KG1 (cell line): ENCODE results near the gene CNTNAP5.

Experiments
- DNase-seq: peaks from one replicate; lab custom pipeline; 2025; lab: John Stamatoyannopoulos, UW

The CNTNAP5 gene

DNA sequence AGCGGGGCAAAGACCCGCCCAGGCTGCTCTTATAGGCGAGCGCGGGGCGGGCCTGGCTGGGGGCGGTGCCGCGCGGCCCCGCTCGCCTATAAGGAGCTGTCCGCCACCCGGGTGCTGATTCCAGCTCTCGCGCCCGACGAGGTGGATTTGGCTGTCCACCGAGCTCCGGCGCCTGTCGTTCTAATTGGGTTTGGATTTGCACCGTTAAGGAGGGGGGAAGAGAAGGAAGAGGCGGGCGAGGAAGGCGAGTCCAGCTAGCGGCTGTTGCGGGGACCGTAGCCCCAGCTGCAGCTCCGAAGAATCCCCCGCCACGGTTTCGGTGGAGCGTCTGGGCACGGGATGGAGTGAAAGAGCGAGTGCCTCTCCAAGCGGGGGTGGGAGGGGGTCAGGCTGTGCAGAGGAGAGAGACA is at the start of gene CNTNAP5:
CNTNAP5 (plus strand) TSS at position 117 of the 410 bp plus-strand sequence. CDS start 364 bp downstream, outside the sequence.
- DNase-seq = peak; percentile 52

DNA sequence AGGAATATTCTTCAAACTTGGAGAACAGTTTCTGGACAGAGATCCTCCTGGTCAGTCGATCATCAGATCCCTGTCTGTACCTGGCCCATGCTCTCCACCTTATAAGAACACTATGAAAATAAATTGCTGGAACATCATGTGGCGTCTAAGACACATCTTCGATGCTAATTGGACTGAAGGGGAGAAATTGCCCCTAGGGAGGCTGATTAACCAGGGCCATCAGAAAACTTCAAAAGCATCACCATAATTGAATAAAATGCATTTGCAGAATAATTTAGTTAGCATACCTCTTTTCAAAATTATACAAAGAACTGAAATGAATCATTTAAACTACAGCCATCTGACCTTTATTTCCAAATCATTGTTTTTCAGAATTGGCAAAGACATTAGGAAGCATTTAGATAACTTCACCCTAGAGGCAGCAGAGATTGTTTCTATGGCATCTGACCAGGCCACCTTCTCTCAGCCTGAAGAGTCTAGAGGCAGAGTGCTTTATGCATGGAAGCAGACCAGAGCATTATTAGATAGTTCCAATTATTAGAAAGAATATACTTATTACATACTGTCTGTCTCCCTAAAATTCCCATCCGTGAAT is 48.9 kb upstream of the CNTNAP5 start:
- no peak for DNase-seq

DNA sequence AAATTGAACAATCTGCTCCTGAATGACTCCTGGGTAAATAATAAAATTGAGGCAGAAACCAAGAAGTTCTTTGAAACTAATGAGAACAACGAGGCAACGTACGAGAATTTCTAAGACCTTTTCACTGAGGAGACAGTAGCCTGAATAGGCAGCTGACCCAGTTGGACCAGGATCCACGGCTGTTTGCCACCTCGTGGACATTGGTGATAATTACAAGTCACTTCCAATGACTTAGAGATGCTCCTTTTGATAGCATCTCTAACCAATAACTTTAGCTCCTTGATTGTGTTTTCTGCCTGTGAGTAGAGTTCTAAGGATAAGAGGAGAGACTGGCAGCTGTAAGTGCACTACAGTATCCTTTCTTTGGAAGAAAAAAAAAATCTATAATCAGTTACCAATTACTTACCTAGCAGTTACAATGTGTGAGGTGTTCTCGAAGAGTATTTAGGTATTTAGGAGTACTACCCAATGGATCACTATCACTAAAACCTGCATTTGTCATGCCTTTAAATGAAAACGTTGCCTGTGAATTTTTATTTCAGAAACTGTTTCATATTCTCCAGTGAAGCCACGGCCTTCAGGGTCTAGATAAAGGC is 31.3 kb upstream of the CNTNAP5 start:
- no peak for DNase-seq

DNA sequence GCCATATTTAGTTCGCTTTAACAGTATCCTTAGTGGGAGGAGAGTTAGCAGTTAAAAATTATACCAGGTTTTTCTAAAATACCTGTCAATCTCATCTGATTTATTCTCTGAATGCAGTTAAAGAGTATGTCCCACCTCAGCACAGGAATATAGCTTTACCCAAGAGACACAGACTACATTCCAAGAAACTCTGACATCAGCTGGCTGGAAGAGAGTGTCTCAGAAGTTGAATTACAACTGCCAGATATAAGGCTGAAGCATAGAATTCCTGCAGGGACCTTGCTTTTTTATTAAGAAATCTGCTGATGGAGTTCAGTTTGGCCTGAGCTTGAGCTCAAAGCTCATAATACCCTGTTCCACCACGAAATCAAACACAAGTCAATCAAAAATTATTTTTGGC is 25.4 kb upstream of the CNTNAP5 start:
- no peak for DNase-seq

DNA sequence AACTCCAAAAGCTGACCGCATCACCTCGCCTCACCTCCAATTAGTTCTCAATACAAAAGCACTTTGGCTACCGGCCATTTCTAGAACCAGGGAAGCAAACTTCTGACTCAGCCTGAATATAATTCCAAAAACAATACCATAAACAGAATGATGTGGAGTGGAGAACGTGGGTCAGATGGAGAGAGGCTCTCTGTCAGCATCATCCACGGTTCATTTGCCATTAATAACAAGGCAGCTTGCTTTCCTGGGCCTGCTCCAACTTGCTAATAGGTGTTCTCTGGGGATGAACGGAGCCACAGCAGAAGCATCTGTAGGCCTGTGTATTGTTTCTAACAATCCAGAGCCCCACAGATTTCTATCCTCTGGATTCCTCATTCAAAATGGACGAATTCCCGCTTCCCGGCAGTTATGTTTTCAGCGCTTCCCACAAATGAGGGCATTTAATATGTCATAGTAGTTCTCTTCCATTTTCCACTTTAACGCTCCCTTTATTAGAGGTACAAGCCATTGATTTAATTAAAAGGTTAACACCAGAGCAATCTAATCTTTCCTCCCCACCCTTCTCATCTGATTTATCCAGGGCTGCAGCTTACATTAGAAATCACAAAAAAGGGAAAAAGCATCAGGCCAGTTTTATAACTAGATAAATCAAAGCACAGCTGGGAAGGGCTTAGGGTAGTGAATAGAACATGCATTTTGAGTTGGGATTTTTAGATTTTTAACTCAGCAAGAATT is 23.2 kb upstream of the CNTNAP5 start:
- no peak for DNase-seq

DNA sequence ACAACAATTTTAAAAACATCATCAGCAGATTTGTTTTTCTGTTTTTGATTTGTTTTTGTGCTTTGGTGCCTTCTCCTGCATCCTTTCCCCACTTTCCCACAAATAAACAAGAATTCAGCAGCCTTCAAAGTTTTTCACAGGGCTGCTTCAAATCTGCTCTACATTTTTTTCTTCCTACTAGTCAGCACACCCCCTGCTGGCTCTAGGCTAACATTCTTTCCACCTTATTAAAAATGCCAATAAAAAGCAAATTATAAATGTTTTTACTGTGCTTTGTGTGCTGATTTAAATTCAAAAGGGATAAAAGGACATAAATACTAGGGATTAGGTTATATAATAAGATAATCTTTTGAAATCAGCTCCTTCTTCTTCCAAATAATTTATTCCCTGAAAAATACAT is 6.2 kb upstream of the CNTNAP5 start:
- no peak for DNase-seq

DNA sequence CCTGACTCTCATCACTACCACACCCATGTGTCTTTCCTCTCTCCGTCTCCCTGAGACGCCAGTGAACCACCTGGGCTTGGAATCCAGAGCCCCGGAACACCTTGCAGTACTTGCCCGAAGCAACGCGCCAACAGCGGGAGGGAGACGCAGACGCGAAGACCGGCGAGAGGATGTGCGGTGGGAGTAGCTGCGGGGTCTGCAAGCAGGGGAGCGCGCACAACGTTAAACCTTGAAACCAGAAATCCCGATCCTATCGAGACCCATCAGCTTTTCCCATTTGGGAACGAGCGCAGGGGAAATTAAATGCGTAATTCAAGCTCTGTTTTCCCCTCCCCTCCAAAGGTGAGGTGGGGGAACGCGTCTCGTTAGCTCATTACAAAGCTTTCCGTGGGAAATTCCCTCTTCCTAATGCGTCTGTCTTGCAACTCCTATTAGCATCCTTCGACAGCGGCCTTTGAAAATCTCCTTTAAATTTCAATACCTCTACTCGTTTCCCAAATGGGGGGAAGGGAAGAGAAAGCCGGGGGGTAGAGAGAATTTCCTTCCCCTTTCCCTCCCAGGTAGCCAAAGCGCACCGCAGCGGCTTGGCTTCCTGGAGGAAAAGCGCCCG is 421 bp upstream of the CNTNAP5 start:
- DNase-seq = no peak

DNA sequence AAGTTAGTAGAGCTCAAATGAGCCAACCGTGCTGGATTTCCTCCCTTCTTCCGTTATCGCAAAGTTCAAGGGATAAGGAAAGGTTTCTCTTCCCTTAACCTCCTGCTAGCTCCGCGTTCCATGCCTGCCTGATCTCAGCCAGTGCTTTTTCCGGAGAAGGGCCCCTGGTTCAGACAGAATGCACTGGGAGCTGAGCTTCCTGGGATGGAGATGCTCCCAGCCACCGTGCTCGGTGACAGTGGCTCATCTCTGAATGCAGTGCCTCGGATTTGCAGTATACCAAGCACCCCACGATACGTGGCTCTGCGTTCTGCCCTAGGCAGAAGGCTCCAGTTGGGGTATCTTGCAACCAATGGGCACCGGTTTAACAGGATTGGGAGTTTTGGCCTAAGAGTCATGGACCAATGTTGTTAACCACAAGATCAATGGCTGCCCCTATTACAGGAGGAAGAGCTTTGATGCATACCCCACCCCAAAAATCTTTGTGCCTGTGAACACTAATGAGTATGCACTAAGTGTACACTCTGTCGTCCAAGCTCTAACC is 876 bp downstream of the CNTNAP5 start:
- DNase-seq = no peak

DNA sequence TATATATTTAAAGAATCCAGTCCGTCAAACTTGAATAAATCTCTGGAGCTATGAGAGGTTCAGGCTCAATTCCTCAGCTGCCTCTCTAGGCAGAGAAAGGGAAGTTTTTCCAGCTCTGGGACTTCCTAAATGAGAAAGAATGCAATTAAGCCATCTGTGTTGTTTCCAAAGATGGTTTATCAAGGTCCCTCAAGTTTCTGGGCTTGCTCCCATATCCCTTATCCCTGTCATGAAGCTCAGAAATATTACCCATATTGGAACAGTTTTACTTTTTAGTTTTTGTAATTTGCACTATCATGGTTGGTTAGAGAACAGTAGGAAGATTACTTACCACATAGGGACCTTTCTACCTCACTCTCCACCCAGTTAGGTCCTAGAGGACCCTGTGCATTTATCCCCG is 1.4 kb downstream of the CNTNAP5 start:
- DNase-seq = no peak

DNA sequence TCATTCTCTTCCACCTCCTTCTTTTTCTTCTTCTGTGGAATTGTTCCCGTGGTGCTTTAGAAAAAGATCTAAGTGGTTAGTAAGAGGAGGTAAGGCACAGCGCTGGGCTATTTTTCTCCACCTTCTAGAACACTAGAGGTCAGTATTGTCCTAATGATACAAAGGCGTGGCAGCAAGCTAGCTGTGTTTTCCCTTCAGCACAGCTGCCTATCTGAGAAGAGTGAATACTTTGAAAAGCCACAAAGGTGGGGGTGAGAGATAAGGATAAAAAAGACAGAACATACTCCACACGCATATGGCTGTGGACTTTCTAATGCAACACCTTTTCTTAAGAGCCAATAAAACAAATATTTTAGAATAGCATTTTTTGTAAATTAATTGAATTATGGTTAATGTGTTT is 2.1 kb downstream of the CNTNAP5 start:
- peak; percentile 27 for DNase-seq

DNA sequence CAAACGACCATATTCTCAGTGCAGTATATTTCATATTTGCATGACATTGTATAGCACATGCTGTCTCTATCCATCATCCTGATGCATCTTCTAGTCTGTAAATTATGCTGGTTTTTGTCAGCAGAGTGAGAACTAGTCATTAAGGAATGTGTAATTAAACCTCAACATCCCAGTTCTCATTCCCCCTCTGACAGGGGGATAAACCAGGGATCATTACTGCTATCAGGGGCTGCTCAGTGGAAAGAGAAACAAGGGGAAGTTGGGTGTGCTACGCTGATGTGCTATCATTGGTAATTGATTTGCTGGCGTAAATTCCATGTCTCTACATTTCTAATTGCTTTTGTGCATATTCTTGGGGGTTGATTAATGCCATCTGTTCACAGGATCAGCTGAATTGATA is 7.7 kb downstream of the CNTNAP5 start:
- no peak for DNase-seq

DNA sequence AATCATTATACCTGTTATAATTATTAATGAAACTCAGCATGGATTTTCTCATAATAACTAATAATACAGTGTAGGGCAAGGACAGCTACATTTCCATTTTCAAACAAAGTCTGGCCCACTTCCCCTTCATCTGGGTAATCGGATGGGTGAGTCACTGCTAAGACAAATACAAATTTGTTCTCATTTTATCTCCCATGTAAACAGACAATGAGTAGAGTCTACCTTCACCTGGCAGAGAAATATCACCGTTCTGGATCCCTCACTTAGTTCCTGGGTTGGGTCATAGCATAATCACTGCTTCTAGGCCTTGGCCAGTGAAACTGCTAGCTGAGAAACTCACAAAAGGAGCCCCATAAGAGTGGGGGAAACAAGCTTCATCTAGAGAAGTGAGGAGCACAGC is 9.2 kb downstream of the CNTNAP5 start:
- DNase-seq = no peak

DNA sequence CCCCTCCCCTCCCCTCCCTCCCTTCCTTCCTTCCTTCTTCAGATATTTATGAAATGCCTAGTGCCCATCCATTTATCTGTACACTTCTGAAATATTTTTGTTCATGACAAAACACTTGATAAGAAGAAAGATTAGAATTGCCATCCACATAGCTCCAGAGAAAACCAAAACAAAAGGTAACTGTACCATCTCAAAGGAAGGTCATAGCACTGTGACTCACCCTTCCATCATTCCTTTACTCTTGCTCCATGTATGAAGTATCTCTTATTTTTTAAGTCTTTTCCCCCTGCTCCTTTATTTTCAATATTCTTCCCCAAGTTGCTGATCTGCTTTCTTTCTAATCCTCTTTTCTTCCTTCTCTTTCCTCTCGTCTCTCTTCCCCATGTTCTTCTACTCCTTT is 9.9 kb downstream of the CNTNAP5 start:
- DNase-seq = no peak

DNA sequence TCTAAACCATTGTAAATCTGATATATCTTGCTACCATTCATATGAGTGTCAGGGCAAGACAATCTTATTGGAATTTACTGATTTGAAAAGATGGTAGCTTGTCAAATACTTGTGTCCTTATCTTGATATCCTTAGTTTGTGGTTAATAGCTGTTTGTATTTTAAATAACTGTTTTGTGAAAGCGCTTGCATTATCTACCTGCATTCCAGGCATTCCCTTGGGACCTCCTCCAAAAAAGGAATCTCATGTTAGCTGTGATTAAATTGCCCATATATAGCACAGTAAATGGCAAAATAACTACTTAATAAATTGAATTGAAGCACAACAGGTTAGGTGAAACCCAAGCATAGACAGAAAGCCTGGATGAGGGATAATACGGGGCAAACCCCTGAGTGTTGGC is 13.9 kb downstream of the CNTNAP5 start:
- DNase-seq = no peak

DNA sequence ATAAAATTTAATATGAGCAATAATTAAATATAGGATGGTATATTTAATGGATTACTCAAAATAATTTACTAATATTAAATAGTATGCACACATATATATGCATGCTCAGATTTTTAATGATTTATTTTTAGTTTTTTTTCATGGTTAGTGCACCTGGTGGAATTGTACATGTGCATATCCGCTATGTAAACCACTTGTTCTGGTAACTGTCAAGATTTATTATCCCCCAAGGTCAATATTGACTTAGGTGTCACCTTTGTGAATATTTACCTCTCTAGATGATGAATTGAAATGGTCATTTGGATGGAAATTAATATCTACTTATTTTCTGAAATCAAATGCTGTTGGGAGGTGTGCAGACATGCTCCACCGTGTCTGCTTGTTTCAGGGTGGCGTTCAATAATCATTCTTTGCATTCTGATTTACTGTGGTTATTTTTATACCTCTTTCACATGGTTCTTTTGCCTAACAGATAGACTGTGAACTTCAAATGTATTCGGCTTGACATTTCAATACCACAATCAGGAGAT is 14.7 kb downstream of the CNTNAP5 start:
- no peak for DNase-seq

DNA sequence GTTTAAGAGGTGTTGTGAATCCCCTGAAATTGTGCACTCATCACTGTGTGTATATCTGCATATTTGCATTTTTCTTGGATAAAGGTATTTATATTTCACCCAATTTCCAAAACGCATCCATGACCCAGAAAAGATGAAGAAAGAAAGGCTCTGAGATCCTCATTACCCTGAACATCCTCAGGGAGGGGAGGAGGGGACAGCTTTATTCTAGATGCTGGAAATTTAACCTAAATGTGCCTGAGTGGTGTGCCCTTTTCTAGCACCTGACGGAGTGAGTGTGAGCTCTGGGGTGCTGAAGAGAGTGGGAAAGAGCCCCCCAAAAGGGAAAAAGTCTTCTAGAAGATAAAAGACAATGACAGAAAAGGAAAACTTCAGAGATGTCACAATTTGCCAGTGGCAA is 20.8 kb downstream of the CNTNAP5 start:
- no peak for DNase-seq

DNA sequence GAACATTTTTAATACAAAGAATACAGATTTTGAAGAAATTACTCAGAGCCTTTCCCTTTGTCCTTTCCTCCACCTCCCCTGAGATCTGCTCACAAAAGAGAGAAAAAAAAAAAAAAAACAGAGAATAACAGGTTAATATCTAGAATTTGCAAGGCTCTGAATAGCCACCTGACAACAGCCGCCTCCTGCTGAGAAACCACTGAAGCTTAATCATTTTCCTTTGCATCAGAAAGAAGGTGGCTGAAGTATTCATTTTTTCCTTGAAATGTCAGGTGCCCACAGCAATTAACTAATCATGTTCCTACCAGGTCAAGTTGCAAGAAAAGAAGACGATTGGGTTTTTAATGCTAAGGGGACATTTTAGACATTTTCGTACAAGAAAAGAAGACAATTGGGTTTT is 21.2 kb downstream of the CNTNAP5 start:
- DNase-seq = no peak

DNA sequence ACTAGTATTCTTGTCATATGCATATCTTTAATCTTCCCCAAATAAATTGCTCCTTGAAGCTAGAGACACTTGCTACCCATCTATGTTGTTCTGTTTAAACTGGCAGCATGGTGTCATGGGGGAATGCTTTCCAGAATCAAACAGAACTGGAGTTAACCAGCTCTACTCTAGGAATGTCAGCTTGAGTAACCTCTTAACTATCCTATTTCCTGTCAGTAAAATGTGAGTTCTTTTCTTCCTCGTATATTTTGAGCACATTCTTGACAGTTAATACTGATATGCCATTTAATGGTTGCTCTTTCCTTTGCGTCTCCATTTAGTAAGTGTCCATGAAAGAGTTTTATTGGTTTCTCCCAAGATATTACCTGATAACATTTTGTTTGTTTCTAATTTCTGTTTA is 23.0 kb downstream of the CNTNAP5 start:
- DNase-seq = no peak

DNA sequence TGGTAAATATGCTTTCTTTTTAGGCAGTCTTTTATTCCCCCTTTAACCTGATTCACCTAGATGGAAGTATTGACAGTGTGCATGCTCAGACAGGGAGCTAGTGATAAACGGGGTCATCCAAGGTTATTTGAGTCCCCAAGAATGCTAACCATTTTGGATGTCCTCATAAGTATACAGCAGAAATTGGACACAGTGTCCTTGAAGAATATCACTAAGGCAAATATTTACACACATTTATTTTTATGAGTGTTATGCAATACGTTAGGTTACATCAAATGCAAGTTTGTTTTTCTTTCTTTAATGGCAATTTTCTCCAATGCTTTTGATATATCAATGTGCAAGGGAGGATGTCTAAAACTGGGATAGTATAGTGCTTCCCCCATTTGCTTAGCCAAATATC is 23.6 kb downstream of the CNTNAP5 start:
- DNase-seq = no peak

DNA sequence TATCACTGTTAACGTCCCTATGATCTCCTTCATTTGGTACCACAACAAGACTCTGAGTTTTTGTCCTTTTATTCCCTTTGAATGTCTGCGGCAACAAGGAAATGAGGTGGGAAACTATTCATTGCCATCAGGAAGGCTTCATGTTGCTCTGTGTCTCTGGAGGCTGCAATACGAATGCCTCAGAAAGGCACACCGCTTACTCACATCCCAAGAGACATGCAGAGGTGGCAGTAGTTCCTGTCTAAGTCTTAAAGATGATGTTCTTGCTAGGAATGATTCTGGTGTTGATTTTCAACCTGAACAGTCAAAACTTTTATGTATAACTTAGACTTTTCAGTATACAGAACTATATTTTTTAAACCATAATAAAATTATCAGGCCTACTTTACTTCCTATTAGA is 24.0 kb downstream of the CNTNAP5 start:
- no peak for DNase-seq

DNA sequence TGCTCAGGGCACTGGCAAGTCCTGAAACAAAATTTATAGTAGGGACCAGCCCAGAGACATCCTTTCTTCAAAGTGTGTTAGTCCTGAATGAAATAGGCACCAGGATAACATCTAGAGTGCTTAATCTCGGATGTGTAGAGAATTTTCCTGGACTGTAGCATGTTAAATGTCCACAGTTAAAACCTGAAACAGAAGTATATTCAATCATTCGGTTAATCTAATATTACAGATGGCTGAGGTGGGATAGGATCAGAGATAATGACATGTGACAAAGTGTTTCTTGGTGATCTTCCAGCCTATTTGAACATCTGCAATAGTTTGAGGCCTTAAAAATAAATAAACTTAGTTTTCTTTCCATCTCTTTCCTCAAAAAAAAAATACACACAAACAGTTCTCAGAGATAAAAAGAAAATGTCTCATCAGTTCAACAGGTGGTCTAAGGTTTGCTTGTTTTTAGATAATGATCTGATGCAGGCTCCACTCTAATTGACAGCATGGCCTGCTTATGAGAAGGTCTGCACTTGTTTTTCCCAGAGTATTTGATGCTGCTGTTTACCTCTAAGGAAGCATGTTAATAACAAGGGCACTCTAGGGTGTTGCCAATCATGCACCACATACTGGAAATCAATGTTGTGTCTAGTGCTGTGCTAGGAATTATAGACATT is 25.9 kb downstream of the CNTNAP5 start:
- no peak for DNase-seq

DNA sequence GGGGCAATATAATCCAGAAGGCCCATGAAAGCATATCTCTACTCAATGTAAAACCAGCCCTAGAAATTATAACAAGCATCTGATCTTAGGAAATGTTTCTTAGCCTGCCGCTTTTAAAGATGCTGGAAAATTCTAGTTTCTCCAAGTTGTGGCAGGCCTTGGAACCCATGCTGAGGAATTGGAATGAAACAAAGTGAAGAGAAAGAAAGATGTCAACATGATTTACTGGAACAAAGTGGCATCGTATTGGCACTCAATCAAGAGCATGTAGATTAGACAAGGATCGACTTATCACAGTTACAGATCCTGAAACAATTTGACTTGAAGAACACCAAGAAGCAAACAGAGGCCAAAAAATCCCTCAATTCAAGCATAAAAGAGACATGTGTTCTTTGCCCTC is 28.7 kb downstream of the CNTNAP5 start:
- DNase-seq = no peak
